ENCODE measurements around the gene CERCAM. TPM values are rescaled to one million over a fixed set of nuclear protein-coding genes. Genes with fewer than 3 reads are reported as not detected.
"Not testable (repeated sequence)": the region's sequence is repeated elsewhere in the genome, so short reads cannot be mapped to it uniquely, and the experiment has no call there.

Gene CERCAM
- total RNA-seq, 1 donor from 2014 or later: 47.3 TPM

- no peaks in the 10 kb centered on the region for H3K4me1 Mint-ChIP-seq (ENCODE audit: unreplicated experiment)
- DNase-seq (ENCODE audit: extremely low spot score, unreplicated experiment): no peak
- H3K9me3 Mint-ChIP-seq: no peaks in the 10 kb centered on the region
- H3K4me3 Mint-ChIP-seq: no peak overlapping the region
- H3K27ac Mint-ChIP-seq: no peak overlapping the region
- no peak for TF ChIP-seq CTCF (conservative IDR thresholded peaks at IDR 0.05)
- no peaks in the 10 kb centered on the region for H3K27me3 Mint-ChIP-seq
- H3K36me3 Mint-ChIP-seq: no peaks in the 10 kb centered on the region
Measured at GRCh38 chr9:128434340-128434739, 13.7 kb downstream of the CERCAM start.

GRCh38 chr9:128435611-128436010 lies 15.0 kb downstream of the CERCAM start:
- Mint-ChIP-seq H3K4me3 (no peak overlapping the region), H3K9me3 (no peaks in the 10 kb centered on the region), H3K36me3 (no peaks in the 10 kb centered on the region), H3K4me1 (ENCODE audit: unreplicated experiment) (no peaks in the 10 kb centered on the region), H3K27me3 (no peaks in the 10 kb centered on the region), H3K27ac (peak overlapping the region; percentile 39)
- TF ChIP-seq CTCF (conservative IDR thresholded peaks at IDR 0.05): no peak
- no peak for DNase-seq (ENCODE audit: extremely low spot score, unreplicated experiment)

- DNase-seq (ENCODE audit: extremely low spot score, unreplicated experiment): peak; percentile 88
- Mint-ChIP-seq H3K27ac (no peak overlapping the region), H3K4me3 (no peak overlapping the region), H3K4me1 (ENCODE audit: unreplicated experiment) (no peaks in the 10 kb centered on the region), H3K9me3 (no peaks in the 10 kb centered on the region), H3K36me3 (no peaks in the 10 kb centered on the region), H3K27me3 (no peaks in the 10 kb centered on the region)
- TF ChIP-seq CTCF (conservative IDR thresholded peaks at IDR 0.05): peak; percentile 98
Measured at GRCh38 chr9:128438343-128439109, 17.9 kb downstream of the CERCAM start.

GRCh38 chr9:128439273-128439672 lies 18.6 kb downstream of the CERCAM start:
- Mint-ChIP-seq H3K9me3 (no peaks in the 10 kb centered on the region), H3K4me3 (no peak overlapping the region), H3K27me3 (no peaks in the 10 kb centered on the region), H3K4me1 (ENCODE audit: unreplicated experiment) (no peaks in the 10 kb centered on the region), H3K36me3 (no peaks in the 10 kb centered on the region), H3K27ac (no peak overlapping the region)
- no peak for TF ChIP-seq CTCF (conservative IDR thresholded peaks at IDR 0.05)
- DNase-seq (ENCODE audit: extremely low spot score, unreplicated experiment): no peak

- no peak for DNase-seq (ENCODE audit: extremely low spot score, unreplicated experiment)
- Mint-ChIP-seq H3K4me1 (ENCODE audit: unreplicated experiment) (no peaks in the 10 kb centered on the region), H3K36me3 (no peaks in the 10 kb centered on the region), H3K9me3 (no peaks in the 10 kb centered on the region), H3K27me3 (peaks cover 8% of the 10 kb centered on the region), H3K4me3 (no peak overlapping the region), H3K27ac (no peak overlapping the region)
- TF ChIP-seq CTCF (conservative IDR thresholded peaks at IDR 0.05): no peak
Measured at GRCh38 chr9:128442150-128442549, 21.5 kb downstream of the CERCAM start.

GRCh38 chr9:128446505-128446904 lies 25.8 kb downstream of the CERCAM start:
- not testable (repeated sequence) for H3K9me3 Mint-ChIP-seq; H3K4me3 Mint-ChIP-seq; H3K4me1 Mint-ChIP-seq (ENCODE audit: unreplicated experiment); H3K36me3 Mint-ChIP-seq; H3K27me3 Mint-ChIP-seq; H3K27ac Mint-ChIP-seq; DNase-seq (ENCODE audit: extremely low spot score, unreplicated experiment)

Measured in type B pancreatic cell (in vitro differentiated cells).